Stimulated activated effector memory CD8-positive, alpha-beta T cell treated with anti-CD3 and anti-CD28 coated beads, Interleukin-12 subunit alpha, Interleukin-12 subunit beta, amount 100 ng/mL, for 72 hours (primary cell): ENCODE results near the gene MYO1H.

Experiments used
- ATAC-seq: fragments of 150-1000 bp; cut with Tn5 transposase; 2 replicates; pipeline ENCODE4 v1.10.0; 2021
- DNase-seq, 2 donors: peaks; one replicate each; pipeline ENCODE4 v3.0.0; 2021 to 2022; ENCODE audit warnings: low spot score in 2 of 2
- H3K27ac Mint-ChIP-seq: one replicate; pipeline ENCODE4 v1.8.0; 2022; ENCODE audit warnings: mild to moderate bottlenecking, mixed read lengths
- H3K36me3 Mint-ChIP-seq: one replicate; pipeline ENCODE4 v1.8.0; 2022; ENCODE audit warnings: mild to moderate bottlenecking, mixed read lengths
- H3K4me1 Mint-ChIP-seq: one replicate; pipeline ENCODE4 v1.8.0; 2022; ENCODE audit warnings: mixed read lengths
- H3K4me3 Mint-ChIP-seq: one replicate; pipeline ENCODE4 v1.8.0; 2022; ENCODE audit warnings: mild to moderate bottlenecking, mixed read lengths
- H3K9me3 Mint-ChIP-seq: one replicate; pipeline ENCODE4 v1.8.0; 2022; ENCODE audit warnings: mixed read lengths

The MYO1H gene

GRCh38 chr12:109493938-109494337, 146.2 kb downstream of the MYO1H start:
- no peaks in the 10 kb centered on the region for H3K9me3 Mint-ChIP-seq
- DNase-seq (no peak), ATAC-seq (no peak)
- H3K36me3 Mint-ChIP-seq, result peaks cover 86% of the 10 kb centered on the region
- H3K4me1 Mint-ChIP-seq, result no peaks in the 10 kb centered on the region
- no peak overlapping the region for H3K27ac Mint-ChIP-seq
- no peak overlapping the region for H3K4me3 Mint-ChIP-seq

- Mint-ChIP-seq H3K4me1 (no peaks in the 10 kb centered on the region), H3K9me3 (no peaks in the 10 kb centered on the region), H3K36me3 (peaks cover 86% of the 10 kb centered on the region), H3K27ac (no peak overlapping the region), H3K4me3 (no peak overlapping the region)
- no peak for ATAC-seq
- no peak for DNase-seq
Observed at GRCh38 chr12:109494348-109494881, 146.7 kb downstream of the MYO1H start.

GRCh38 chr12:109495012-109495411, 147.3 kb downstream of the MYO1H start:
- DNase-seq, result no peak
- Mint-ChIP-seq H3K27ac (no peak overlapping the region), H3K9me3 (no peaks in the 10 kb centered on the region), H3K4me1 (no peaks in the 10 kb centered on the region), H3K36me3 (peaks cover 86% of the 10 kb centered on the region), H3K4me3 (no peak overlapping the region)
- ATAC-seq, result no peak

GRCh38 chr12:109496306-109496705, 148.6 kb downstream of the MYO1H start:
- Mint-ChIP-seq H3K36me3 (peaks cover 86% of the 10 kb centered on the region), H3K4me1 (no peaks in the 10 kb centered on the region), H3K27ac (no peak overlapping the region), H3K4me3 (no peak overlapping the region), H3K9me3 (no peaks in the 10 kb centered on the region)
- ATAC-seq (no peak), DNase-seq (no peak)

- Mint-ChIP-seq H3K36me3 (peaks cover 90% of the 10 kb centered on the region), H3K4me3 (no peak overlapping the region), H3K4me1 (no peaks in the 10 kb centered on the region), H3K27ac (no peak overlapping the region), H3K9me3 (no peaks in the 10 kb centered on the region)
- ATAC-seq (no peak), DNase-seq (no peak)
Observed at GRCh38 chr12:109497675-109498074, 150.0 kb downstream of the MYO1H start.
